HCT116 (cell line): ENCODE results near the gene PPP2R5D. TPM values are rescaled to one million over a fixed set of nuclear protein-coding genes. Genes with fewer than 3 reads are reported as not detected.

ENCODE experiments used
- ATAC-seq: fragments of 200-7000 bp; cut with Tn5 transposase; 2 replicates; pipeline ENCODE4 v1.9.1; 2020; ENCODE audit warnings: mild to moderate bottlenecking, moderate library complexity
- BruUV-seq: library from RNA; stranded (reverse); fragments of 400-500 nt; replicated peaks from 2 replicates; lab custom pipeline; 2021; lab: Mats Ljungman, UMichigan
- CTCF ChIA-PET: fragments of 300-600 bp; sonication (Branson Sonifier 250); formaldehyde crosslinking; loops from one replicate; lab custom pipeline; 2021; ENCODE audit warnings: antibody characterized with exemption; lab: Charles Lee
- POLR2A ChIA-PET: fragments of 300-600, 350-600 bp; sonication (Branson Sonifier 250); formaldehyde crosslinking; loops from one replicate; lab custom pipeline; 2021; ENCODE audit warnings: antibody characterized with exemption; lab: Charles Lee
- RAD21 ChIA-PET, 2 experiments: fragments of 300-600 bp; sonication (Branson Sonifier 250); formaldehyde crosslinking; loops; one replicate each; lab custom pipeline; 2023; ENCODE audit warnings: low total read pairs in 2 of 2; ENCODE audit not compliant: uncharacterized antibody in 2 of 2, unreplicated experiment in 2 of 2, low non-redundant PET in 1 of 2; lab: Charles Lee
- DNase-seq: peaks from one replicate; pipeline ENCODE4 v3.0.0-alpha.2; 2010; ENCODE audit warnings: low read depth, low spot score
- H2AFZ ChIP-seq: fragments of 200-600 bp; shearing (Covaris generic), sonication (generic); 2 replicates; pipeline ENCODE4 v1.6.1; 2017; ENCODE audit warnings: low read depth, mixed run types, mixed read lengths, antibody characterized with exemption, low read length; ENCODE audit not compliant: poor library complexity, severe bottlenecking
- H3K27ac ChIP-seq: 2 replicates; pipeline ENCODE4 v1.5.1; 2012; ENCODE audit warnings: low read depth, low read length
- H3K27me3 ChIP-seq: fragments of 200-600 bp; sonication (generic); 2 replicates; pipeline ENCODE4 v1.6.1; 2016; ENCODE audit warnings: mixed run types, low read length, mixed read lengths; ENCODE audit not compliant: insufficient read depth
- H3K36me3 ChIP-seq, 2 experiments: fragments of 200-500 bp in 1 of 2; fragments of 200-600 bp in 1 of 2; sonication (Bioruptor generic) in 1 of 2; sonication (generic) in 1 of 2; 2 replicates each; pipeline versions ENCODE4 v1.5.1 to v1.6.1; 2014 to 2016; ENCODE audit warnings: low read length in 2 of 2, inconsistent platforms in 1 of 2, mixed read lengths in 1 of 2, mixed run types in 1 of 2; ENCODE audit not compliant: insufficient read depth in 2 of 2, control insufficient read depth in 1 of 2
- H3K4me1 ChIP-seq, 2 experiments: fragments of 200-600 bp in 1 of 2; sonication (generic) in 1 of 2; 2 replicates each; pipeline versions ENCODE4 v1.5.1 to v1.6.1; 2012 to 2017; ENCODE audit warnings: low read length in 2 of 2, inconsistent platforms in 1 of 2, mild to moderate bottlenecking in 1 of 2, mixed read lengths in 1 of 2, mixed run types in 1 of 2, moderate library complexity in 1 of 2; ENCODE audit not compliant: insufficient read depth in 2 of 2, control insufficient read depth in 1 of 2
- H3K4me2 ChIP-seq: fragments of 200-600 bp; sonication (generic); 2 replicates; pipeline ENCODE4 v1.6.1; 2017; ENCODE audit warnings: mixed run types, low read length, mixed read lengths
- H3K4me3 ChIP-seq, 2 experiments: fragments of 200-600 bp in 1 of 2; sonication (generic) in 1 of 2; replicated peaks in 1 of 2; 2 replicates each; pipeline ENCODE4 v1.5.1; 2011 to 2016; ENCODE audit warnings: low read length in 2 of 2, control low read depth in 1 of 2, low read depth in 1 of 2, mild to moderate bottlenecking in 1 of 2, mixed read lengths in 1 of 2, mixed run types in 1 of 2
- H3K79me2 ChIP-seq: fragments of 200-600 bp; sonication (generic); 2 replicates; pipeline ENCODE4 v1.6.1; 2017; ENCODE audit warnings: mild to moderate bottlenecking, mixed run types, low read length, moderate library complexity, mixed read lengths; ENCODE audit not compliant: insufficient read depth
- H3K9ac ChIP-seq: fragments of 200-600 bp; sonication (generic); 2 replicates; pipeline ENCODE4 v1.6.1; 2016; ENCODE audit warnings: low read length, mixed read lengths
- H3K9me2 ChIP-seq: fragments of 200-600 bp; sonication (generic), shearing (Covaris generic); 2 replicates; pipeline ENCODE4 v1.6.1; 2017; ENCODE audit warnings: mixed run types, mild to moderate bottlenecking, moderate library complexity; ENCODE audit not compliant: insufficient read depth
- H3K9me3 ChIP-seq, 2 experiments: fragments of 200-500 bp in 1 of 2; fragments of 200-600 bp in 1 of 2; sonication (Bioruptor generic) in 1 of 2; sonication (generic) in 1 of 2; 2 replicates each; pipeline ENCODE4 v1.6.1; 2014 to 2017; ENCODE audit warnings: low read length in 2 of 2, mixed read lengths in 2 of 2, inconsistent platforms in 1 of 2, low read depth in 1 of 2, mild to moderate bottlenecking in 1 of 2, mixed run types in 1 of 2, moderate library complexity in 1 of 2; ENCODE audit not compliant: control insufficient read depth in 1 of 2, insufficient read depth in 1 of 2
- H4K20me1 ChIP-seq: fragments of 200-600 bp; sonication (generic), shearing (Covaris generic); 2 replicates; pipeline ENCODE4 v1.6.1; 2017; ENCODE audit warnings: mixed run types, mild to moderate bottlenecking, moderate library complexity; ENCODE audit not compliant: insufficient read depth
- CBX3 ChIP-seq: IDR thresholded peaks from 2 replicates; pipeline ENCODE4 v1.6.1; 2012; ENCODE audit warnings: low read depth
- CEBPB ChIP-seq: IDR thresholded peaks from 2 replicates; pipeline ENCODE4 v1.6.1; 2012; ENCODE audit warnings: low read depth
- ELF1 ChIP-seq: IDR thresholded peaks from 2 replicates; pipeline ENCODE4 v1.6.1; 2012; ENCODE audit warnings: low read depth, borderline replicate concordance
- EZH2phosphoT487 ChIP-seq: fragments of 200-600 bp; IDR thresholded peaks from 2 replicates; pipeline ENCODE4 v1.6.1; 2018; ENCODE audit warnings: antibody characterized with exemption, borderline replicate concordance
- JUND ChIP-seq: IDR thresholded peaks from 2 replicates; pipeline ENCODE4 v1.6.1; 2012
- POLR2AphosphoS5 ChIP-seq: IDR thresholded peaks from 2 replicates; pipeline ENCODE4 v1.6.1; 2011; ENCODE audit warnings: mild to moderate bottlenecking, low read depth, low read length, moderate library complexity
- RAD21 ChIP-seq: IDR thresholded peaks from 2 replicates; pipeline ENCODE4 v1.6.1; 2012; ENCODE audit warnings: low read depth, mild to moderate bottlenecking
- SIN3A ChIP-seq: IDR thresholded peaks from 2 replicates; pipeline ENCODE4 v1.6.1; 2012; ENCODE audit warnings: low read depth
- SP1 ChIP-seq: IDR thresholded peaks from 2 replicates; pipeline ENCODE4 v1.6.1; 2012; ENCODE audit warnings: low read depth
- YY1 ChIP-seq: IDR thresholded peaks from 2 replicates; pipeline ENCODE4 v1.6.1; 2011; ENCODE audit warnings: low read length, low read depth, moderate library complexity, mild to moderate bottlenecking; ENCODE audit not compliant: insufficient replicate concordance; ENCODE audit errors: extremely low read depth
- ZNF274 ChIP-seq: fragments of 200-500 bp; sonication (Bioruptor generic); IDR thresholded peaks from 2 replicates; pipeline ENCODE4 v1.6.1; 2014; ENCODE audit warnings: mild to moderate bottlenecking, low read depth, low read length, inconsistent platforms
- intact Hi-C: fragments of 100-400 bp; cut with micrococcal nuclease; formaldehyde crosslinking; loops from 2 replicates; pipeline ENCODE4 v1.10.0; 2022
- total RNA-seq: library from RNA; stranded (reverse); gene quantifications from one replicate; pipeline ENCODE4 v1.2.1, GENCODE V29; 2021; ENCODE audit not compliant: unreplicated experiment
- TF ChIP-seq, protein P1 (sequence below): IDR thresholded peaks from 2 replicates; pipeline ENCODE4 v1.6.1; 2011; ENCODE audit warnings: mild to moderate bottlenecking, low read length, moderate library complexity; ENCODE audit not compliant: insufficient replicate concordance; ENCODE audit errors: extremely low read depth

Gene PPP2R5D
- total RNA-seq, 1 experiment from 2014 or later: 49.6 TPM

DNA sequence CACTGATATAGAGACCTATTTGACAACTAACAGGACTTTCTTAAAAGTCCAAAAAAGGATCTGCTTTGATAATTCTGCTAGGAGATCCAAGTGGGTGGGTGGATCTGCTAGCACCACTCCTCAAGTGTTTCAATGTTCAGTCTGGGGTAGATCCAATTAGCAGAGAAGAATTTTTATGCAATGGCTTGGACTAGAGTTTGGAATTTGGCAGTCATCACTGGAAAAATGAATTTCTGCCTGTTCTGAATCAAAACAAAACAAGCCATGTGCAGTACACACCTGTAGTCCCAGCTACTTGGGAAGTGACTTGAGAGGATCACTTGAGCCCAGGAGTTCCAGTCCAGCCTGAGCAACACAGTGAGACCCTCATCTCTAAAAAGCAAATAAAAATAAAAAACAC is 36.4 kb upstream of the PPP2R5D start:
- Histone ChIP-seq H3K9me2 (no peaks in the 10 kb centered on the region), H3K9ac (no peak overlapping the region), H3K79me2 (no peaks in the 10 kb centered on the region), H3K4me2 (no peak overlapping the region), H3K27ac (no peak overlapping the region), H3K9me3 (no peaks in the 10 kb centered on the region), H3K27me3 (no peaks in the 10 kb centered on the region), H3K4me1 (no peaks in the 10 kb centered on the region), H3K36me3 (no peaks in the 10 kb centered on the region), H3K4me3 (no peak overlapping the region), H2AFZ (no peak overlapping the region), H4K20me1 (no peaks in the 10 kb centered on the region)
- POLR2A ChIA-PET: no interaction called here
- CTCF ChIA-PET: no interaction called here
- intact Hi-C loops: no loop called here
- TF ChIP-seq ELF1 (no peak), CBX3 (no peak), SIN3A (no peak), EZH2phosphoT487 (no peak), SP1 (no peak), JUND (no peak), CEBPB (no peak), ZNF274 (no peak), RAD21 (no peak), POLR2AphosphoS5 (no peak), YY1 (no peak)
- TF ChIP-seq, protein P1, sequence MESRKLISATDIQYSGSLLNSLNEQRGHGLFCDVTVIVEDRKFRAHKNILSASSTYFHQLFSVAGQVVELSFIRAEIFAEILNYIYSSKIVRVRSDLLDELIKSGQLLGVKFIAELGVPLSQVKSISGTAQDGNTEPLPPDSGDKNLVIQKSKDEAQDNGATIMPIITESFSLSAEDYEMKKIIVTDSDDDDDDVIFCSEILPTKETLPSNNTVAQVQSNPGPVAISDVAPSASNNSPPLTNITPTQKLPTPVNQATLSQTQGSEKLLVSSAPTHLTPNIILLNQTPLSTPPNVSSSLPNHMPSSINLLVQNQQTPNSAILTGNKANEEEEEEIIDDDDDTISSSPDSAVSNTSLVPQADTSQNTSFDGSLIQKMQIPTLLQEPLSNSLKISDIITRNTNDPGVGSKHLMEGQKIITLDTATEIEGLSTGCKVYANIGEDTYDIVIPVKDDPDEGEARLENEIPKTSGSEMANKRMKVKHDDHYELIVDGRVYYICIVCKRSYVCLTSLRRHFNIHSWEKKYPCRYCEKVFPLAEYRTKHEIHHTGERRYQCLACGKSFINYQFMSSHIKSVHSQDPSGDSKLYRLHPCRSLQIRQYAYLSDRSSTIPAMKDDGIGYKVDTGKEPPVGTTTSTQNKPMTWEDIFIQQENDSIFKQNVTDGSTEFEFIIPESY: no peak
- ATAC-seq: no peak
- DNase-seq: no peak
- BruUV-seq: no TSS peak
- RAD21 ChIA-PET: no interaction called here
